NOMO-1 treated with dmso at 0.1 percent for 144 hours (cell line): ENCODE measurements around the gene IGSF1.
"Not testable (repeated sequence)": the region's sequence is repeated elsewhere in the genome, so short reads cannot be mapped to it uniquely, and the experiment has no call there.

Source experiments
- DNase-seq: peaks from one replicate; lab custom pipeline; 2025; ENCODE audit not compliant: unreplicated experiment; lab: John Stamatoyannopoulos, UW

Gene IGSF1

GRCh38 chrX:131271274-131271673 lies 17.8 kb downstream of the IGSF1 start:
- no peak for DNase-seq

DNA sequence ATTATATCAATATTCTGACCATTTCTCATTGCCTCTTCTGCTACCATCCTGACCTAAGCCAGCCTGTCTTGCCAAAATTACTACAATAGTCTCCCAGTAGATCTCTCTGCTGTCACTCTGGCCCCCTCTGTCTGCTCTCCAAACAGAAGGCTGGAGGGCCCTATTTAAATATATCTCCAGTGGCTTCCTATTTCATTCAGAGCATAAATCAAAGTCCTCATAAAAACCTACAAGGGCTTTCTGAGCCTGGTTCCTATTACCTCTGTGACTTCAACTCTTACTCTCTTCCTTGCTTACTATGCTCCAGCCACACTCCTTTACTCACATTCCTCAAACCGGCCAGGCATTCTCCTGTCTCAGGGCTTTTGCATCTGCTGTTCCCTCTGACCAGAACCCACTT lies 19.0 kb downstream of the IGSF1 start:
- no peak for DNase-seq

DNA sequence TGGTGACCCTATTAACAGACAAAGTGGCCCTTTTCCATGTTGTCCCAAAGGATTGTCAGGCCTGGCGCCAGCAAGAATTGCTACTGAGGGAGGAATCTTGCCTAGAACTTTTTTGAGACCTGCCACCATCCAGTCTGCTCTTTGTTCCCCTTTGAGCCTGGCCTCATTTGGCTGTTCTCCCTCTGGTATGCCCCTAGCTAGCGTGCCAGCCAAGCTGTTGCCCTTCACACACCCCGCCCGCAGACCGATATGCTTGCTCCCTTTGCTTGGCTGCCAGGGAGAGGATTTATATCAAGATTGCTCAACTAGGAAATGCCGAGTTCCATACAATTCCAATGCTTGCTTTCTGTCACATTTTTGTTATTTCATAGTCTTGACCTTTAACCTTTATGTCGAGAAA lies 24.4 kb downstream of the IGSF1 start:
- DNase-seq, result no peak

- no peak for DNase-seq
These were observed 25.1 kb downstream of the IGSF1 start for GRCh38 chrX:131264053-131264452.

DNA sequence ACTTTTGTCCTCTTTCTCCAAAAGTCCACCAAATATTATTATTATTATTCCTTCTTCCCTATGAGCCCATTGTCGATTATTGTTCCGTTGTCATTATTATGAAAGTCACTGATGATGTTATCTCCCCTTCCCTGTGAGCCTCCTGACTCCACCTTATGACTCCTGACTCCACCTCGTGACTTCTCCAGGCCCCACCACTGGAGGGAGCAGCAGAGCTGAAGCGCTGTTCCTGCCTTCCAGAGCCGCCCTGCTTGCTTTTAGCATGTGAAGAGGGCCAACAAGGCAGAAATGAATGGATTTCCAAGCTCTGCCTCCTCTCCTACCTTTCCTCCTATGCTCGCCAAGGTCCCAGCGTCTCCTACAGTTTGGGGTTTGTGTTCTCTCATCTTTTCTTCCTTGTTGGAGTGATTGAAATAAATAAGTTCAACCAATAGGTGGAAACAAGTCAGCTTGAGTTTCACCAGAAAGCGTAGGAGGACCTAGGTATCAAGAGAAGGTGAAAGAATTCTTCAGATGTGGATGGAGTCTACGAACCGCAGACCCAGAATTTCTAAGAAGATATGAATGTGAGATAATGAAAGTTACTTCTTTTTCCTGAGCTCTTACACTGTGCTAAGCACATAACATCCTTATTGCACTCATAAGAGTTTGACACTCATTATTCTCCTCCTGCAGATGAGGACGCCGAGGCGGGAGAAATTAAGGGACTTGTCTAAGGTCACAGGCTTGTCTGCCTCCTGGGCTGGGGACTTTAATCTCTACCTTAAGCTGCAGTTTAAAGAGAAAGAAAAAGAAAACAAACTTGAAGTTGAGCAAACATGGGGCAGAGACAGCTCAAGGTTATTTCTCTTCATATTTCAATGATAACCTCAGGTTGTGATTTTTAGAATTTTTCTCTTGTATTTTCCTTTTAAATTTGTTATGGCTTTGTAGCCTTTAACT lies 26.1 kb downstream of the IGSF1 start:
- DNase-seq, result no peak

GRCh38 chrX:131262200-131262599 lies 26.9 kb downstream of the IGSF1 start:
- DNase-seq, result no peak

GRCh38 chrX:131257367-131257766 lies 31.7 kb downstream of the IGSF1 start:
- DNase-seq, result no peak

GRCh38 chrX:131250984-131251738 lies 37.9 kb downstream of the IGSF1 start:
- not testable (repeated sequence) for DNase-seq

GRCh38 chrX:131239057-131239456 lies 50.0 kb downstream of the IGSF1 start:
- no peak for DNase-seq

DNA sequence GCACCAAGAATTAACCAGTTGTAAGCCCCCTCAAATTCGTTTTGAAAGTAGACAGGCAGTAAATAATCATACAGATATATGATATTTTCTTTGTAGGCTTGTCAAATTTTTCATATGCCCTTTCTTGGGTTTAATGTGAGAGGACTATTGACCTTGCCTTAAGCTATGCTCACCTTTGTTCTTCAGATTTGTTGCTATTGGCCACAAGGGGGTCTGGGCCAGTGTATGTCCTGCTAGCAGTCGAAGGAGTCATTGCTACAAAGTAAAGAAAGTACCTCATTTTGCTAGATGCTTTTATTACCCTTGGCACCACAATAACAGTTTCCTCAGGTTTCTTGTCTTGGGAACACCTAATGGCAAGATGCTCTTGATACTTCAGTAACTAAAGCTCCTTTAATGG lies 51.7 kb downstream of the IGSF1 start:
- no peak for DNase-seq

DNA sequence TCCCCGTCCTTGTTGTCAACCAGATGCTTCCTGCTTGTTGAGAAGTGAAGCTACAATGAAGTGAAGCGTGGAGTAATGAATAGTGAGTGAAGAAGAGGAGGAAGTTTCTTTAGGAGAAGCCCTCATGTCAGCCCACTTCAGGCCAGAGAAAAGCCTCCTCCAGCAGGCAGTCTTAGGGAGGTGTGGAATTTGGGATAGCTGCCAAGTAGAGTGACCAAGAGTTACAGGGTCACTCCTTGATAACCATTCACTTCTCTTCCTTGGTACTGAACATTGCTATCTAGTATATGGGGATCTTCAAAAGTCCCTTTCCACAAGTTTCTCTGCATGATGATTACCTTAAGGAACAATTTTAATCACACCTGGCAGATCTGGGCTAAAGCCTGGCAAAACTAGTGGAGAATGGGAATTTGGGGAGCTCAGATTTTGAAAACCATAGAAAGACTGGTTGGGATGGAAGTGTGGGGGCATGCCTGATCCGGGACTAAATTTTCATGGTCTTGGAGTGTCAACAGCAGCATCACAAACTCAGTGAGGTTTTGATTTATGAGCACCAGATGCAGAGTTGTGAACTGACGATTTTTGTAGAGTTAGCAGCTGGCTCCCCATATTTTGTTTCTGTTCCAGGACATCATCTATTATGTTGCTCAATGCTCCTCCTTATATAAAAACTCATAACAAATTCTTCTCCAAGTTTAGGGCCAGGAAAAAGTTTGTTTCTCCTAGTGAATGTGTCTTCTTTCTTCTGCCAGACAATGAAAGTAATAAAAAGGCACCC lies 53.1 kb downstream of the IGSF1 start:
- no peak for DNase-seq

- no peak for DNase-seq
These were observed 61.5 kb downstream of the IGSF1 start for GRCh38 chrX:131227608-131228007.

GRCh38 chrX:131226591-131226990 lies 62.5 kb downstream of the IGSF1 start:
- no peak for DNase-seq

GRCh38 chrX:131225078-131225477 lies 64.0 kb downstream of the IGSF1 start:
- DNase-seq, result no peak
